ENCODE measurements around the gene GALNT9. TPM values are rescaled to one million over a fixed set of nuclear protein-coding genes. Genes with fewer than 3 reads are reported as not detected.

Gene GALNT9
- polyA plus RNA-seq, 3 donors, result not detected

DNA sequence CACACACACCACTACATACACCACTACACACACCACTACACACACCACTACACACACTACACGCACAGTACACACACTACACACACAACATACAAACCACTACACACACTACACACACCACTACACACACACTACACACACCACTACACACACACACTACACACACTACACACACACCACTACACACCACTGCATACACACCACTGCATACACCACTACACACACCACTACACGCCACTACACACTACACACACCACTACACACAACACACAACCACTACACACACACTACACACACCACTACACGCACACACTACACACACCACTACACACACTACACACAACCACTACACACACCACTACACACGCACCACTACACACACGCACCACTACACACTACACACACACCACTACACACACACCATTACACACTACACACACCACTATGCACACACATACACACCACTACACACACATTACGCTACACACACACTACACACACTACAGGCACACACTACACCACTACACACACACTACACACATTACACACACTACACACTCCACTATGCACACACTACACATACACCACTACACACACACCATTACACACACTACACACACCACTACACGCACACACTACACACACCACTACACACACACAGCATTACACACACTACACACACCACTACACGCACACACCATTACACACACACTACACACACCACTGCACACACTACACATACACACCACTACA is 172.6 kb downstream of the GALNT9 start:
- H3K27me3 Mint-ChIP-seq (ENCODE audit: low read depth in 3 of 3), result peaks cover 4 to 7% (median 5%) of the 10 kb centered on the region in 3 donors
- WGBS (ENCODE audit: insufficient coverage), result 97% methylated on average over 7 of the region's 8 CpGs
- Histone ChIP-seq H3K4me1 (ENCODE audit: control insufficient read depth in 1 of 2, insufficient read depth in 2 of 2, low read length in 2 of 2) (peaks cover 4 to 7% of the 10 kb centered on the region in 2 donors), H3K4me3 (replicated peaks in 1 of 3; ENCODE audit: low read depth in 2 of 3, low read length in 3 of 3) (no peak overlapping the region), H3K36me3 (replicated peaks in 1 of 2; ENCODE audit: control insufficient read depth in 1 of 2, insufficient read depth in 2 of 2, low read length in 2 of 2) (peaks cover 8 to 36% of the 10 kb centered on the region in 2 donors), H3K79me2 (ENCODE audit: insufficient read depth, low read length) (no peaks in the 10 kb centered on the region), H4K20me1 (ENCODE audit: insufficient read depth, low read length) (no peaks in the 10 kb centered on the region), H3K9ac (ENCODE audit: insufficient read depth, low read length, poor library complexity, severe bottlenecking) (no peak overlapping the region), H3K4me2 (replicated peaks; ENCODE audit: extremely low read depth, low read length, poor library complexity, severe bottlenecking) (no peak overlapping the region), H3K9me3 (replicated peaks in 1 of 2; ENCODE audit: control insufficient read depth in 1 of 2, insufficient read depth in 1 of 2, low read length in 2 of 2) (peaks cover 0 to 8% of the 10 kb centered on the region in 2 donors), H2AFZ (ENCODE audit: insufficient read depth, low read depth, low read length, poor library complexity, severe bottlenecking) (no peak overlapping the region), H3K27ac (ENCODE audit: low read depth in 1 of 2, low read length in 2 of 2) (no peak overlapping the region), H3K27me3 (ENCODE audit: control insufficient read depth in 2 of 2, insufficient read depth in 2 of 2, low read length in 2 of 2) (no peaks in the 10 kb centered on the region)
- peaks cover 0 to 13% (median 4%) of the 10 kb centered on the region in 7 donors for H3K9me3 Mint-ChIP-seq
- H3K4me1 Mint-ChIP-seq, result peaks cover 8% of the 10 kb centered on the region
- TF ChIP-seq, protein P1, sequence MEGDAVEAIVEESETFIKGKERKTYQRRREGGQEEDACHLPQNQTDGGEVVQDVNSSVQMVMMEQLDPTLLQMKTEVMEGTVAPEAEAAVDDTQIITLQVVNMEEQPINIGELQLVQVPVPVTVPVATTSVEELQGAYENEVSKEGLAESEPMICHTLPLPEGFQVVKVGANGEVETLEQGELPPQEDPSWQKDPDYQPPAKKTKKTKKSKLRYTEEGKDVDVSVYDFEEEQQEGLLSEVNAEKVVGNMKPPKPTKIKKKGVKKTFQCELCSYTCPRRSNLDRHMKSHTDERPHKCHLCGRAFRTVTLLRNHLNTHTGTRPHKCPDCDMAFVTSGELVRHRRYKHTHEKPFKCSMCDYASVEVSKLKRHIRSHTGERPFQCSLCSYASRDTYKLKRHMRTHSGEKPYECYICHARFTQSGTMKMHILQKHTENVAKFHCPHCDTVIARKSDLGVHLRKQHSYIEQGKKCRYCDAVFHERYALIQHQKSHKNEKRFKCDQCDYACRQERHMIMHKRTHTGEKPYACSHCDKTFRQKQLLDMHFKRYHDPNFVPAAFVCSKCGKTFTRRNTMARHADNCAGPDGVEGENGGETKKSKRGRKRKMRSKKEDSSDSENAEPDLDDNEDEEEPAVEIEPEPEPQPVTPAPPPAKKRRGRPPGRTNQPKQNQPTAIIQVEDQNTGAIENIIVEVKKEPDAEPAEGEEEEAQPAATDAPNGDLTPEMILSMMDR (IDR thresholded peaks at IDR 0.05), result no peak
- H3K36me3 Mint-ChIP-seq, result peaks cover 0 to 7% of the 10 kb centered on the region in 2 donors
- H3K4me3 Mint-ChIP-seq, result no peak overlapping the region
- DNase-seq, result no peak
- intact Hi-C loops (cut with micrococcal nuclease), result no loop called here
- no peak overlapping the region for H3K27ac Mint-ChIP-seq

DNA sequence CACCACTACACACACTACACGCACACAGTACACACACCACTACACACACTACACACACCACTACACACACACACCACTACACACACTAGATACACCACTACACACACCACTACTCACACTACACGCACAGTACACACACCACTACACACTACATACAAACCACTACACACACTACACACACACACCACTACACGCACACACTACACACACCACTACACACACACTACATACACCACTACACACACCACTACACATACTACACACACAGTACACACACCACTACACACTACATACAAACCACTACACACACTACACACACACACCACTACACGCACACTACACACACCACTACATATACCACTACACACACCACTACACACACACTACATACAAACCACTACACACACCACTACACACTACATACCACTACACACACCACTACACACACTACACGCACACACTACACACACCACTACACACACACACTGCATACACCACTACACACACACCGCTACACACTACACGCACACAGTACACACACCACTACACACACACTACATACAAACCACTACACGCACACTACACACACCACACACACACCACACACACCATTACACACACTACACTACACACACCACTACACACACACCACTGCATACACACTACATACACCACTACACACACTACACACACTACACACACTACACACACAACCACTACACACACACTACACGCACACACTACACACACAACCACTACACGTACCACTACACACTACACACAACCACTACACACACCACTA is 173.4 kb downstream of the GALNT9 start:
- Histone ChIP-seq H3K9me3 (replicated peaks in 1 of 2; ENCODE audit: control insufficient read depth in 1 of 2, insufficient read depth in 1 of 2, low read length in 2 of 2) (peaks cover 0 to under 1% of the 10 kb centered on the region in 2 donors), H3K27ac (ENCODE audit: low read depth in 1 of 2, low read length in 2 of 2) (no peak overlapping the region), H3K4me1 (ENCODE audit: control insufficient read depth in 1 of 2, insufficient read depth in 2 of 2, low read length in 2 of 2) (peaks cover 4 to 7% of the 10 kb centered on the region in 2 donors), H3K79me2 (ENCODE audit: insufficient read depth, low read length) (no peaks in the 10 kb centered on the region), H3K27me3 (ENCODE audit: control insufficient read depth in 2 of 2, insufficient read depth in 2 of 2, low read length in 2 of 2) (no peaks in the 10 kb centered on the region), H2AFZ (ENCODE audit: insufficient read depth, low read depth, low read length, poor library complexity, severe bottlenecking) (no peak overlapping the region), H3K36me3 (replicated peaks in 1 of 2; ENCODE audit: control insufficient read depth in 1 of 2, insufficient read depth in 2 of 2, low read length in 2 of 2) (peaks cover 15 to 43% of the 10 kb centered on the region in 2 donors), H3K4me2 (replicated peaks; ENCODE audit: extremely low read depth, low read length, poor library complexity, severe bottlenecking) (no peak overlapping the region), H3K9ac (ENCODE audit: insufficient read depth, low read length, poor library complexity, severe bottlenecking) (no peak overlapping the region), H3K4me3 (replicated peaks in 1 of 3; ENCODE audit: low read depth in 2 of 3, low read length in 3 of 3) (no peak overlapping the region), H4K20me1 (ENCODE audit: insufficient read depth, low read length) (no peaks in the 10 kb centered on the region)
- Mint-ChIP-seq H3K27me3 (ENCODE audit: low read depth in 3 of 3) (peaks cover 2 to 7% (median 4%) of the 10 kb centered on the region in 3 donors), H3K9me3 (peaks cover 0 to 5% (median under 1%) of the 10 kb centered on the region in 7 donors), H3K36me3 (peaks cover 0 to 15% of the 10 kb centered on the region in 2 donors), H3K4me3 (no peak overlapping the region), H3K27ac (no peak overlapping the region), H3K4me1 (peaks cover 7% of the 10 kb centered on the region)
- no peak for DNase-seq
- intact Hi-C loops (cut with micrococcal nuclease), result no loop called here
- TF ChIP-seq, protein P1 (IDR thresholded peaks at IDR 0.05), result no peak
- WGBS (ENCODE audit: insufficient coverage), result 98% methylated on average over 9 of the region's 10 CpGs
